H9 (cell line): ENCODE data around the gene KAZN. TPM values are rescaled to one million over a fixed set of nuclear protein-coding genes. Genes with fewer than 3 reads are reported as not detected.
A peak's percentile ranks its signal among the peaks of the same experiment; 100 is the strongest.

ENCODE experiments used
- DNase-seq: peaks from one replicate; pipeline ENCODE4 v3.0.0-alpha.2; 2017
- H2AFZ ChIP-seq: one replicate; pipeline ENCODE4 v1.6.1; 2013; ENCODE audit warnings: mild to moderate bottlenecking, low read length, control low read depth, moderate library complexity
- H2AK5ac ChIP-seq: 2 replicates; pipeline ENCODE4 v1.6.1; 2013; ENCODE audit warnings: low read length, control low read depth, mixed read lengths; ENCODE audit not compliant: insufficient read length
- H2BK120ac ChIP-seq: one replicate; pipeline ENCODE4 v1.6.1; 2013; ENCODE audit warnings: low read depth, mild to moderate bottlenecking, low read length, control low read depth, inconsistent platforms; ENCODE audit not compliant: poor library complexity, severe bottlenecking
- H2BK12ac ChIP-seq: 2 replicates; pipeline ENCODE4 v1.6.1; 2013; ENCODE audit warnings: low read length, control low read depth, mixed read lengths, low read depth; ENCODE audit not compliant: insufficient read length
- H2BK15ac ChIP-seq: 2 replicates; pipeline ENCODE4 v1.6.1; 2013; ENCODE audit warnings: low read depth, low read length, control low read depth
- H2BK20ac ChIP-seq: one replicate; pipeline ENCODE4 v1.6.1; 2013; ENCODE audit warnings: low read depth, mild to moderate bottlenecking, low read length, control low read depth, inconsistent platforms; ENCODE audit not compliant: poor library complexity, severe bottlenecking
- H2BK5ac ChIP-seq: 2 replicates; pipeline ENCODE4 v1.6.1; 2013; ENCODE audit warnings: low read length, control low read depth, mixed read lengths; ENCODE audit not compliant: insufficient read length
- H3K14ac ChIP-seq: 2 replicates; pipeline ENCODE4 v1.6.1; 2013; ENCODE audit warnings: low read length, control low read depth; ENCODE audit not compliant: insufficient read depth
- H3K18ac ChIP-seq: 2 replicates; pipeline ENCODE4 v1.6.1; 2013; ENCODE audit warnings: low read depth, mild to moderate bottlenecking, mixed read lengths, low read length, control low read depth; ENCODE audit not compliant: insufficient read length
- H3K23ac ChIP-seq: 2 replicates; pipeline ENCODE4 v1.6.1; 2013; ENCODE audit warnings: low read length, control low read depth, mixed read lengths, low read depth; ENCODE audit not compliant: insufficient read length
- H3K23me2 ChIP-seq: 2 replicates; pipeline ENCODE4 v1.6.1; 2013; ENCODE audit warnings: low read depth, mild to moderate bottlenecking, mixed read lengths, low read length, control low read depth; ENCODE audit not compliant: insufficient read length, poor library complexity, severe bottlenecking
- H3K27ac ChIP-seq: 2 replicates; pipeline ENCODE4 v1.5.1; 2013; ENCODE audit warnings: low read length, control low read depth, mixed read lengths, low read depth; ENCODE audit not compliant: insufficient read length
- H3K27me3 ChIP-seq: 2 replicates; pipeline ENCODE4 v1.6.1; 2013; ENCODE audit warnings: low read length, control low read depth, inconsistent platforms; ENCODE audit not compliant: insufficient read depth
- H3K4ac ChIP-seq: 2 replicates; pipeline ENCODE4 v1.6.1; 2013; ENCODE audit warnings: low read depth, mild to moderate bottlenecking, control low read depth, inconsistent platforms, low read length, moderate library complexity
- H3K4me1 ChIP-seq: 2 replicates; pipeline ENCODE4 v1.6.1; 2013; ENCODE audit warnings: low read length, control low read depth, inconsistent platforms; ENCODE audit not compliant: insufficient read depth
- H3K4me2 ChIP-seq: 2 replicates; pipeline ENCODE4 v1.6.1; 2013; ENCODE audit warnings: low read length, control low read depth, mixed read lengths; ENCODE audit not compliant: insufficient read length, insufficient read depth
- H3K56ac ChIP-seq: 2 replicates; pipeline ENCODE4 v1.6.1; 2013; ENCODE audit warnings: low read depth, mild to moderate bottlenecking, mixed read lengths, low read length, control low read depth; ENCODE audit not compliant: insufficient read length
- H3K79me1 ChIP-seq: 2 replicates; pipeline ENCODE4 v1.6.1; 2013; ENCODE audit warnings: low read depth, mild to moderate bottlenecking, moderate library complexity, low read length, control low read depth, inconsistent platforms; ENCODE audit not compliant: insufficient read depth, poor library complexity, severe bottlenecking
- H3K79me2 ChIP-seq: 2 replicates; pipeline ENCODE4 v1.6.1; 2013; ENCODE audit warnings: low read length, control low read depth, inconsistent platforms; ENCODE audit not compliant: insufficient read depth
- H3K9ac ChIP-seq: 2 replicates; pipeline ENCODE4 v1.6.1; 2013; ENCODE audit warnings: low read length, control low read depth, mixed read lengths; ENCODE audit not compliant: insufficient read length; ENCODE audit errors: extremely low read depth
- H3K9me3 ChIP-seq: one replicate; pipeline ENCODE4 v1.6.1; 2013; ENCODE audit warnings: low read depth, low read length, inconsistent platforms; ENCODE audit not compliant: control insufficient read depth
- H3T11ph ChIP-seq: one replicate; pipeline ENCODE4 v1.6.1; 2013; ENCODE audit warnings: mild to moderate bottlenecking, low read length, control low read depth, inconsistent platforms
- H4K20me1 ChIP-seq: one replicate; pipeline ENCODE4 v1.6.1; 2013; ENCODE audit not compliant: control insufficient read depth, insufficient read length, insufficient read depth
- H4K5ac ChIP-seq: 2 replicates; pipeline ENCODE4 v1.6.1; 2013; ENCODE audit warnings: low read depth, mild to moderate bottlenecking, mixed read lengths, low read length, control low read depth; ENCODE audit not compliant: insufficient read length
- H4K8ac ChIP-seq: replicated peaks from 2 replicates; pipeline ENCODE4 v1.6.1; 2013; ENCODE audit warnings: low read length, control low read depth, mixed read lengths, low read depth; ENCODE audit not compliant: insufficient read length
- H4K91ac ChIP-seq: 2 replicates; pipeline ENCODE4 v1.6.1; 2013; ENCODE audit warnings: low read depth, mild to moderate bottlenecking, moderate library complexity, mixed read lengths, low read length, control low read depth; ENCODE audit not compliant: insufficient read length
- H3K27ac Mint-ChIP-seq, 3 experiments: 2 replicates in 2 of 3; 3 replicates in 1 of 3; pipeline ENCODE4 v1.8.0; 2020 to 2021; ENCODE audit warnings: mixed read lengths in 3 of 3, mild to moderate bottlenecking in 1 of 3, moderate library complexity in 1 of 3
- H3K27me3 Mint-ChIP-seq: 2 replicates; pipeline ENCODE4 v1.8.0; 2021; ENCODE audit warnings: low read depth, mild to moderate bottlenecking, moderate library complexity, mixed read lengths
- H3K36me3 Mint-ChIP-seq, 3 experiments: 2 replicates in 2 of 3; 3 replicates in 1 of 3; pipeline ENCODE4 v1.8.0; 2020 to 2021; ENCODE audit warnings: low read depth in 3 of 3, mixed read lengths in 3 of 3; ENCODE audit not compliant: insufficient read depth in 1 of 3
- H3K4me1 Mint-ChIP-seq, 2 experiments: 2 replicates each; pipeline ENCODE4 v1.8.0; 2020; ENCODE audit warnings: mixed read lengths in 2 of 2
- H3K4me3 Mint-ChIP-seq, 2 experiments: 2 replicates in 1 of 2; 3 replicates in 1 of 2; pipeline ENCODE4 v1.8.0; 2020 to 2021; ENCODE audit warnings: mild to moderate bottlenecking in 2 of 2, mixed read lengths in 2 of 2, moderate library complexity in 1 of 2
- H3K9me3 Mint-ChIP-seq, 2 experiments: 2 replicates in 1 of 2; 3 replicates in 1 of 2; pipeline ENCODE4 v1.8.0; 2020; ENCODE audit warnings: mild to moderate bottlenecking in 2 of 2, mixed read lengths in 2 of 2, moderate library complexity in 1 of 2
- CTCF ChIP-seq: fragments of 200-600 bp; sonication (generic); conservative IDR thresholded peaks from 3 replicates; pipeline ENCODE4 v1.8.0; 2021; ENCODE audit warnings: antibody characterized with exemption, mild to moderate bottlenecking
- WGBS: extraction: QIAGEN DNeasy Blood & Tissue Kit; methylation state at CpG from one replicate; pipeline ENCODE4 v1.1.7; 2013; ENCODE audit warnings: missing lambda C conversion rate, low lambda C conversion rate, mixed read lengths; ENCODE audit not compliant: insufficient read length; ENCODE audit errors: extremely low coverage; 5-methylcytosine and 5-hydroxymethylcytosine counted together
- total RNA-seq: library from RNA; stranded (reverse); gene quantifications from 2 replicates; pipeline ENCODE4 v1.2.1, GENCODE V29; 2021

Gene KAZN
- total RNA-seq, 1 experiment from 2014 or later, result 7.6 TPM

- Histone ChIP-seq H2BK15ac (no peak overlapping the region), H2AK5ac (no peak overlapping the region), H3K14ac (no peak overlapping the region), H3K4me2 (no peak overlapping the region), H3K79me2 (no peaks in the 10 kb centered on the region), H3K4me1 (no peaks in the 10 kb centered on the region; the same call in 1 of the 2 replicates), H3K4ac (no peak overlapping the region), H2BK12ac (no peak overlapping the region), H2BK120ac (no peak overlapping the region), H2AFZ (no peak overlapping the region), H3K56ac (no peak overlapping the region), H3T11ph (no peak overlapping the region), H3K27ac (no peak overlapping the region), H4K8ac (no peak overlapping the region), H3K23ac (no peak overlapping the region), H3K27me3 (no peaks in the 10 kb centered on the region; the same call in 1 of the 2 replicates), H3K9ac (no peak overlapping the region), H2BK20ac (peak overlapping the region; percentile 51), H3K18ac (no peak overlapping the region), H3K79me1 (no peaks in the 10 kb centered on the region), H4K5ac (no peak overlapping the region), H3K9me3 (no peaks in the 10 kb centered on the region), H4K91ac (no peak overlapping the region), H2BK5ac (no peak overlapping the region), H3K23me2 (no peaks in the 10 kb centered on the region), H4K20me1 (no peaks in the 10 kb centered on the region)
- 0 out of 3 replicates have a peak, but pooled peaks have one; percentile 15 for TF ChIP-seq CTCF
- DNase-seq, result no peak
- H3K9me3 Mint-ChIP-seq, result peaks cover 2 to 3% of the 10 kb centered on the region in 2 experiments; a peak in 2 of 5 replicates
- H3K4me1 Mint-ChIP-seq, result peaks cover 18 to 32% of the 10 kb centered on the region in 2 experiments
- H3K27ac Mint-ChIP-seq, result no peak overlapping the region; a peak in 2 of 7 replicates
- no peak overlapping the region for H3K4me3 Mint-ChIP-seq
- WGBS, result no CpG with 5 or more reads among the region's 3 CpGs
- peaks cover 18% of the 10 kb centered on the region for H3K27me3 Mint-ChIP-seq
- H3K36me3 Mint-ChIP-seq, result peaks cover 0 to 11% (median 3%) of the 10 kb centered on the region in 3 experiments; a peak in 3 of 7 replicates
Observed at GRCh38 chr1:14549897-14550620, 48.4 kb upstream of the KAZN start.
